Endothelial cell of umbilical vein (primary cell): ENCODE data around the gene GNAO1.

ENCODE experiments used
- EZH2 ChIP-seq: IDR thresholded peaks from 2 replicates; pipeline ENCODE4 v1.6.1; 2012; ENCODE audit warnings: borderline replicate concordance, low read depth, mild to moderate bottlenecking, moderate library complexity, low read length, inconsistent platforms; ENCODE audit not compliant: severe bottlenecking
- GATA2 ChIP-seq: IDR thresholded peaks from 2 replicates; pipeline ENCODE4 v1.7.0; 2011; ENCODE audit warnings: low read depth, mild to moderate bottlenecking, moderate library complexity, mixed read lengths, low read length; ENCODE audit not compliant: insufficient read length, insufficient read depth
- POLR2A ChIP-seq: IDR thresholded peaks from 2 replicates; pipeline ENCODE4 v1.6.1; 2012; ENCODE audit warnings: low read depth, mild to moderate bottlenecking, control low read depth, low read length
- POLR2AphosphoS5 ChIP-seq: IDR thresholded peaks from 2 replicates; pipeline ENCODE4 v1.6.1; 2012; ENCODE audit warnings: low read depth, mild to moderate bottlenecking, control low read depth, low read length, moderate library complexity; ENCODE audit not compliant: insufficient read depth
- TF ChIP-seq, protein P1 (sequence below), 2 donors: IDR thresholded peaks; 1 replicate in 1 of 2; 2 replicates in 1 of 2; pipeline ENCODE4 v1.5.1; 2011; ENCODE audit warnings: low read length in 2 of 2, mild to moderate bottlenecking in 2 of 2, moderate library complexity in 2 of 2, control low read depth in 1 of 2, inconsistent platforms in 1 of 2, low read depth in 1 of 2; ENCODE audit not compliant: insufficient read depth in 1 of 2; ENCODE audit errors: extremely low read depth in 1 of 2

DNA sequence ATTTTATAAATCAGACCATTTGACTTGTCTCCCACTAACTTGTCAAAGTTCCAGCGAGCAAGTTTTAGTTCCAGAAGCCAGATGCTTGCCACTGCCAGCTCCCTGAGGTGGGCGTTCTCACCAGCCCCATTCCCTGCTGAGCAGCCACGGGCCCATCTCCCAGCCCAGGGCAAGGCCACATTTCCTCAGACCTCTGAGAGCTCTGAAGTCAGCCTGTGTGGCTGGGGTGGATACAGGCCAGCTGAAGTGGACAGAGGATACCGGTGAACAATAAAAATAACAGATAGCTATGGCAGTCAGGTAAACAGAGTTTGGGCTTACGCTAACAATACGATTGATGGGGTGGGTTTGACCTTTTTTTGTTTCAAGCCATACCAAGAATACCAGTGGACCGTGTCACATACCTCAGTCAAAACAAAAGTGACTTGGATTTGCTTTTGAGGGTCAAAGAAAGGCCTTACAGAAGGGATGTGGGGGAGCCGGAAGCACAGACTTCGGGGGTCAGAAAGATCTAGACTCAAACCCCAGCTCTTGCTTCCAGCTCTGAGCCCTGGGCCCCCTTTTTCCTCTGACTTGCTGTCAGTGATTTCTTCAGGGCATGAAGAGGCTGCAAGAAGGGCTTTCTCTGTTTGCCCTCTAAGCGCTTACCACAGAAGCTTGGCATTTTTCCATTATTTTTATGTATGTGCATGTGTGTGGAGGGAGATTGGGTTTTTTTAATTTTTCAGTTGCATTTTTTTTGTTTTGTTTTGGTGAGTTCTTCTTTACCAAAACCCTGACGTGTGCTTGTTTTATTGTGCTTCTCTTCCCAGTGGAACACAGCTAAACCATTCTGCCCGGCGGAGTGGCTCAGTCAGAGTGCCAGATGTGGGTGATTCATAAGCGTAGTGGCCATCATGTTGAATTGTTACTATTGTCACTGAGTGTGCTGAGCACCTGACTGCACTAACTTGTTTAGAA, 109.9 kb downstream of the GNAO1 start:
- TF ChIP-seq, protein P1, sequence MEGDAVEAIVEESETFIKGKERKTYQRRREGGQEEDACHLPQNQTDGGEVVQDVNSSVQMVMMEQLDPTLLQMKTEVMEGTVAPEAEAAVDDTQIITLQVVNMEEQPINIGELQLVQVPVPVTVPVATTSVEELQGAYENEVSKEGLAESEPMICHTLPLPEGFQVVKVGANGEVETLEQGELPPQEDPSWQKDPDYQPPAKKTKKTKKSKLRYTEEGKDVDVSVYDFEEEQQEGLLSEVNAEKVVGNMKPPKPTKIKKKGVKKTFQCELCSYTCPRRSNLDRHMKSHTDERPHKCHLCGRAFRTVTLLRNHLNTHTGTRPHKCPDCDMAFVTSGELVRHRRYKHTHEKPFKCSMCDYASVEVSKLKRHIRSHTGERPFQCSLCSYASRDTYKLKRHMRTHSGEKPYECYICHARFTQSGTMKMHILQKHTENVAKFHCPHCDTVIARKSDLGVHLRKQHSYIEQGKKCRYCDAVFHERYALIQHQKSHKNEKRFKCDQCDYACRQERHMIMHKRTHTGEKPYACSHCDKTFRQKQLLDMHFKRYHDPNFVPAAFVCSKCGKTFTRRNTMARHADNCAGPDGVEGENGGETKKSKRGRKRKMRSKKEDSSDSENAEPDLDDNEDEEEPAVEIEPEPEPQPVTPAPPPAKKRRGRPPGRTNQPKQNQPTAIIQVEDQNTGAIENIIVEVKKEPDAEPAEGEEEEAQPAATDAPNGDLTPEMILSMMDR (IDR thresholded peaks at IDR 0.05; ENCODE audit: extremely low read depth in 1 of 2, insufficient read depth in 1 of 2, low read depth in 1 of 2, low read length in 2 of 2), result no peak
- TF ChIP-seq POLR2A (no peak), EZH2 (no peak), GATA2 (no peak), POLR2AphosphoS5 (no peak)
